IMR-90 (cell line): ENCODE results near the gene RFX2.
"Not testable (repeated sequence)": the region's sequence is repeated elsewhere in the genome, so short reads cannot be mapped to it uniquely, and the experiment has no call there.

Experiments
- BHLHE40 ChIP-seq: fragments of 150-350 bp; IDR thresholded peaks from 2 replicates; pipeline ENCODE4 v1.6.1; 2016; ENCODE audit warnings: mild to moderate bottlenecking, low read depth, low read length
- CEBPB ChIP-seq: IDR thresholded peaks from 2 replicates; pipeline ENCODE4 v1.6.1; 2012; ENCODE audit warnings: low read depth, low read length, improper control_type of control experiment
- CHD1 ChIP-seq: IDR thresholded peaks from 2 replicates; pipeline ENCODE4 v1.6.1; 2012; ENCODE audit warnings: low read depth, low read length, improper control_type of control experiment
- CTCF ChIP-seq: conservative IDR thresholded peaks from 2 replicates; pipeline ENCODE4 v1.5.1; 2012; ENCODE audit warnings: mild to moderate bottlenecking, low read depth, low read length, improper control_type of control experiment
- MAFK ChIP-seq: IDR thresholded peaks from 2 replicates; pipeline ENCODE4 v1.6.1; 2012; ENCODE audit warnings: low read depth, low read length, improper control_type of control experiment
- MAZ ChIP-seq: IDR thresholded peaks from 2 replicates; pipeline ENCODE4 v1.6.1; 2012; ENCODE audit warnings: low read depth, mild to moderate bottlenecking, low read length, improper control_type of control experiment, moderate library complexity, borderline replicate concordance
- NFE2L2 ChIP-seq: fragments of 150-350 bp; IDR thresholded peaks from 2 replicates; pipeline ENCODE4 v1.6.1; 2016; ENCODE audit warnings: low read depth, mild to moderate bottlenecking, low read length
- POLR2A ChIP-seq: IDR thresholded peaks from 2 replicates; pipeline ENCODE4 v1.6.1; 2012; ENCODE audit warnings: mild to moderate bottlenecking, low read depth, low read length
- RAD21 ChIP-seq: IDR thresholded peaks from 2 replicates; pipeline ENCODE4 v1.6.1; 2012; ENCODE audit warnings: low read length, improper control_type of control experiment
- RCOR1 ChIP-seq: IDR thresholded peaks from 2 replicates; pipeline ENCODE4 v1.6.1; 2012; ENCODE audit warnings: mild to moderate bottlenecking, low read length, improper control_type of control experiment; ENCODE audit not compliant: insufficient replicate concordance
- USF2 ChIP-seq: fragments of 150-350 bp; IDR thresholded peaks from 2 replicates; pipeline ENCODE4 v1.6.1; 2017; ENCODE audit warnings: mild to moderate bottlenecking, antibody characterized with exemption, low read length, low read depth

- TF ChIP-seq BHLHE40, POLR2A, CTCF, CEBPB, CHD1, RAD21, MAZ, NFE2L2, RCOR1, USF2, MAFK: not testable (repeated sequence)
Observed at GRCh38 chr19:6006070-6006446, 104.2 kb downstream of the RFX2 start.
